Liver (tissue), 3 donors: ENCODE measurements around the gene SRRM2.

Experiments used
- ATF3 ChIP-seq: IDR thresholded peaks from 2 replicates; pipeline ENCODE4 v1.6.1; 2016; ENCODE audit warnings: antibody characterized with exemption
- CTCF ChIP-seq: fragments of 150-350 bp; IDR thresholded peaks from 2 replicates; pipeline ENCODE4 v1.5.1; 2017; ENCODE audit warnings: improper control_type of control experiment, low read depth, low read length; ENCODE audit not compliant: missing input control
- HNF4A ChIP-seq, 2 donors: conservative IDR thresholded peaks; 2 replicates each; pipeline ENCODE4 v1.6.1; 2016; ENCODE audit warnings: antibody characterized with exemption in 2 of 2, mild to moderate bottlenecking in 2 of 2
- JUND ChIP-seq, 2 donors: IDR thresholded peaks; 2 replicates each; pipeline ENCODE4 v1.6.1; 2016; ENCODE audit warnings: antibody characterized with exemption in 2 of 2
- MAX ChIP-seq: IDR thresholded peaks from 2 replicates; pipeline ENCODE4 v1.6.1; 2016; ENCODE audit warnings: antibody characterized with exemption
- RAD21 ChIP-seq, 2 donors: IDR thresholded peaks; 2 replicates each; pipeline ENCODE4 v1.6.1; 2016; ENCODE audit warnings: antibody characterized with exemption in 2 of 2, mild to moderate bottlenecking in 2 of 2
- REST ChIP-seq: IDR thresholded peaks from 2 replicates; pipeline ENCODE4 v1.6.1; 2016; ENCODE audit warnings: antibody characterized with exemption, mild to moderate bottlenecking
- RXRA ChIP-seq, 2 donors: IDR thresholded peaks; 2 replicates each; pipeline ENCODE4 v1.6.1; 2017 to 2018; ENCODE audit warnings: antibody characterized with exemption in 2 of 2, mild to moderate bottlenecking in 1 of 2
- SP1 ChIP-seq: IDR thresholded peaks from 2 replicates; pipeline ENCODE4 v1.6.1; 2018; ENCODE audit warnings: antibody characterized with exemption, mild to moderate bottlenecking
- TAF1 ChIP-seq: conservative IDR thresholded peaks from 2 replicates; pipeline ENCODE4 v1.6.1; 2016; ENCODE audit warnings: antibody characterized with exemption, mild to moderate bottlenecking
- YY1 ChIP-seq: IDR thresholded peaks from 2 replicates; pipeline ENCODE4 v1.6.1; 2016; ENCODE audit warnings: antibody characterized with exemption, mild to moderate bottlenecking
- donor health status: healthy.
- donor health status: healthy.

- no peak for TF ChIP-seq CTCF
- TF ChIP-seq RAD21 (IDR thresholded peaks at IDR 0.05), result no peak
- TF ChIP-seq JUND (IDR thresholded peaks at IDR 0.05), result no peak
- TF ChIP-seq SP1, result no peak
- TF ChIP-seq RXRA (IDR thresholded peaks at IDR 0.05), result no peak
- no peak for TF ChIP-seq YY1
- no peak for TF ChIP-seq MAX
- TF ChIP-seq ATF3, result no peak
- no peak for TF ChIP-seq HNF4A (conservative IDR thresholded peaks at IDR 0.05)
- no peak for TF ChIP-seq REST
- TF ChIP-seq TAF1, result no peak
These were observed 35.5 kb upstream of the SRRM2 start for GRCh38 chr16:2716948-2717347.
